Measurements from ENCODE around the gene IL11.

DNA sequence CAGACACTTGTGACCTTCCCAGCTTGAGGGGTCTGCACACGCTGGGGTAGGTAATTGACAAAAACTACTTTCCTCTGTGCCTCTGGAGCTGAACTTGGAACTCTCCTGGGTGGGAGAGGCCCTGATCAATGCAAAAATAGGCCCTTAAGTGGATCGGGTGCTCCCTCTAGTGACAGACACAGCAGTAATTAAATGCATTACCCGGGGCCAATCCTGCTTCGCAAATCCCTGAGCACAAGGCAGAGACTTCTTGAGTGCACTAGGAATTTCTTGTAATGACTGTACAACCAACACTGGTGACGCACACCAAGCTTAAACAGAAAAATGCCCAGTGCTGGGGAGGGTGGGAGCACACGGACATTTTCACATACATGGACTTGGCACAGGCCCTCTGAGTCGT is 47.9 kb upstream of the IL11 start:
- TF ChIP-seq, protein P1, sequence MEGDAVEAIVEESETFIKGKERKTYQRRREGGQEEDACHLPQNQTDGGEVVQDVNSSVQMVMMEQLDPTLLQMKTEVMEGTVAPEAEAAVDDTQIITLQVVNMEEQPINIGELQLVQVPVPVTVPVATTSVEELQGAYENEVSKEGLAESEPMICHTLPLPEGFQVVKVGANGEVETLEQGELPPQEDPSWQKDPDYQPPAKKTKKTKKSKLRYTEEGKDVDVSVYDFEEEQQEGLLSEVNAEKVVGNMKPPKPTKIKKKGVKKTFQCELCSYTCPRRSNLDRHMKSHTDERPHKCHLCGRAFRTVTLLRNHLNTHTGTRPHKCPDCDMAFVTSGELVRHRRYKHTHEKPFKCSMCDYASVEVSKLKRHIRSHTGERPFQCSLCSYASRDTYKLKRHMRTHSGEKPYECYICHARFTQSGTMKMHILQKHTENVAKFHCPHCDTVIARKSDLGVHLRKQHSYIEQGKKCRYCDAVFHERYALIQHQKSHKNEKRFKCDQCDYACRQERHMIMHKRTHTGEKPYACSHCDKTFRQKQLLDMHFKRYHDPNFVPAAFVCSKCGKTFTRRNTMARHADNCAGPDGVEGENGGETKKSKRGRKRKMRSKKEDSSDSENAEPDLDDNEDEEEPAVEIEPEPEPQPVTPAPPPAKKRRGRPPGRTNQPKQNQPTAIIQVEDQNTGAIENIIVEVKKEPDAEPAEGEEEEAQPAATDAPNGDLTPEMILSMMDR (IDR thresholded peaks at IDR 0.05), result peak in 2 of 3 experiments; percentile 41 to 53
- no peak for TF ChIP-seq POLR2A (IDR thresholded peaks at IDR 0.05)

Measured in testis (tissue), 2 donors.